ENCODE data around the gene RNF8. TPM values are rescaled to one million over a fixed set of nuclear protein-coding genes. Genes with fewer than 3 reads are reported as not detected.

RNF8 gene
- total and polyA plus RNA-seq, 10 of the 15 experiments (the other 5 are each of a cell fraction or from before 2014, with no cell fraction given), result 7.8 to 30.2 (median 23.3) TPM

DNA sequence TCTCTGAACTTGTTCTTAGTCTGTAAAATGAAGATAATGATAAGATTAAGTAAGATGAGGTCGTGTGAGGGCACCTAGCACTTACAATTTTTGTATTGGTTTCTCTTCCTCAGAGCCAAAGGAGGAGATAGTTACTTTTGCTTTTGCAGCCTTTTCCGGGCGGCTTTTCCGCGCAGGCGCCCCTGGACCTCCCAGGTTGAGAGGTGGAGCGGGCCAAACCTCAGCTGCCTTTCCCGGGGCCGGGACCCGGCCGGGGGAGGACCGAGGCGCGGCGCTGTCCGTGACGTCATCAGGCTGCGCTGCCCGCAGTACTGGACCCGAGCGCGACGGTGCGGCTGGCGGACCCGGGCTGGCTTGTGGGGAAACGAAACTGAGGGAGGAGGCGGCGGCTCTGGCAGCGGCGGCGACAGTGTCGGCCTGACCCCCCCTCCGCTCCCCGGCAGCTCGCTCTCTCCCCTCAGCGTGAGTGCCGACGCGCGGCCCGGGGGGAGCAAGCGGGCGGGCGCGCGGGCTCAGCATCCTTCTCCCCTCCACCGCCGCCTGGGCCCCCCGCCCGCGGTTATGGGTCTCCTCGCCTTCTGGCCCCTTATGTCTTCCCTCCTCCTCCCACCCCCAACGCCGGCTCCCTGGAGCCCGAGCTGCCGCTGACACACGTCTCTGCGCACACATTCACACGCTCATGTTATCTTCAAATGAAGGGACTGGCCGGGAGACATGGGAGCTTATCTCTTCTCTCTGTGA lies 79.3 kb downstream of the RNF8 start, which contains the start of gene CMTR1 (continued):
- TF ChIP-seq, protein P1, sequence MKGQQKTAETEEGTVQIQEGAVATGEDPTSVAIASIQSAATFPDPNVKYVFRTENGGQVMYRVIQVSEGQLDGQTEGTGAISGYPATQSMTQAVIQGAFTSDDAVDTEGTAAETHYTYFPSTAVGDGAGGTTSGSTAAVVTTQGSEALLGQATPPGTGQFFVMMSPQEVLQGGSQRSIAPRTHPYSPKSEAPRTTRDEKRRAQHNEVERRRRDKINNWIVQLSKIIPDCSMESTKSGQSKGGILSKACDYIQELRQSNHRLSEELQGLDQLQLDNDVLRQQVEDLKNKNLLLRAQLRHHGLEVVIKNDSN (IDR thresholded peaks at IDR 0.05; ENCODE audit: borderline replicate concordance, extremely low read length, insufficient read depth, low read depth, low read length), result no peak
- TF ChIP-seq MYC (IDR thresholded peaks at IDR 0.05; ENCODE audit: insufficient read depth, insufficient read length, insufficient replicate concordance, low read length, severe bottlenecking) (peak; percentile 91), NFYA (IDR thresholded peaks at IDR 0.05; ENCODE audit: borderline replicate concordance, low read depth, low read length) (no peak), EP300 (IDR thresholded peaks at IDR 0.05; ENCODE audit: borderline replicate concordance in 1 of 2, control insufficient read depth in 1 of 2, low read depth in 2 of 2, low read length in 2 of 2) (peak in 1 of 2 experiments; percentile 42; a peak in 2 of 4 replicates), TCF3 (IDR thresholded peaks at IDR 0.05; ENCODE audit: borderline replicate concordance, insufficient read depth, low read depth, low read length) (0 out of 2 replicates have a peak, but pooled peaks have one; percentile 68), BMI1 (IDR thresholded peaks at IDR 0.05; ENCODE audit: borderline replicate concordance) (no peak), ZNF274 (IDR thresholded peaks at IDR 0.05; ENCODE audit: insufficient read depth, insufficient read length) (no peak), HDGF (IDR thresholded peaks at IDR 0.05) (no peak), RUNX3 (IDR thresholded peaks at IDR 0.05; ENCODE audit: low read length) (peak; percentile 80), NFXL1 (IDR thresholded peaks at IDR 0.05; ENCODE audit: borderline replicate concordance) (no peak), SIX5 (IDR thresholded peaks at IDR 0.05; ENCODE audit: low read depth, low read length, severe bottlenecking) (peak; percentile 63), SMAD1 (IDR thresholded peaks at IDR 0.05; ENCODE audit: low read depth, partially characterized antibody) (no peak), KLF5 (IDR thresholded peaks at IDR 0.05; ENCODE audit: partially characterized antibody) (no peak), ZNF207 (IDR thresholded peaks at IDR 0.05; ENCODE audit: borderline replicate concordance) (peak; percentile 82; the same call in 1 of the 2 replicates), RBBP5 (conservative IDR thresholded peaks at IDR 0.05) (no peak), CREB1 (IDR thresholded peaks at IDR 0.05; ENCODE audit: low read depth) (peak; percentile 99), GABPA (IDR thresholded peaks at IDR 0.05; ENCODE audit: low read depth) (no peak), IKZF2 (IDR thresholded peaks at IDR 0.05) (peak in 1 of 2 experiments; percentile 44; a peak in 2 of 4 replicates), RELA (IDR thresholded peaks at IDR 0.05; ENCODE audit: borderline replicate concordance, partially characterized antibody) (peak; percentile 85), NR2F1 (conservative IDR thresholded peaks at IDR 0.05) (peak; percentile 82), SREBF1 (IDR thresholded peaks at IDR 0.05; ENCODE audit: low read length) (no peak), YBX1 (IDR thresholded peaks at IDR 0.05) (no peak), EGR1 (IDR thresholded peaks at IDR 0.05; ENCODE audit: borderline replicate concordance in 1 of 2, low read depth in 2 of 2, low read length in 2 of 2) (peak in 1 of 2 experiments; percentile 56; a peak in 1 of 3 replicates), TCF7 (IDR thresholded peaks at IDR 0.05; ENCODE audit: borderline replicate concordance) (no peak)
- TF ChIP-seq, protein P2, sequence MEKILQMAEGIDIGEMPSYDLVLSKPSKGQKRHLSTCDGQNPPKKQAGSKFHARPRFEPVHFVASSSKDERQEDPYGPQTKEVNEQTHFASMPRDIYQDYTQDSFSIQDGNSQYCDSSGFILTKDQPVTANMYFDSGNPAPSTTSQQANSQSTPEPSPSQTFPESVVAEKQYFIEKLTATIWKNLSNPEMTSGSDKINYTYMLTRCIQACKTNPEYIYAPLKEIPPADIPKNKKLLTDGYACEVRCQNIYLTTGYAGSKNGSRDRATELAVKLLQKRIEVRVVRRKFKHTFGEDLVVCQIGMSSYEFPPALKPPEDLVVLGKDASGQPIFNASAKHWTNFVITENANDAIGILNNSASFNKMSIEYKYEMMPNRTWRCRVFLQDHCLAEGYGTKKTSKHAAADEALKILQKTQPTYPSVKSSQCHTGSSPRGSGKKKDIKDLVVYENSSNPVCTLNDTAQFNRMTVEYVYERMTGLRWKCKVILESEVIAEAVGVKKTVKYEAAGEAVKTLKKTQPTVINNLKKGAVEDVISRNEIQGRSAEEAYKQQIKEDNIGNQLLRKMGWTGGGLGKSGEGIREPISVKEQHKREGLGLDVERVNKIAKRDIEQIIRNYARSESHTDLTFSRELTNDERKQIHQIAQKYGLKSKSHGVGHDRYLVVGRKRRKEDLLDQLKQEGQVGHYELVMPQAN (conservative IDR thresholded peaks at IDR 0.05), result peak; percentile 82
- TF ChIP-seq, protein P3, sequence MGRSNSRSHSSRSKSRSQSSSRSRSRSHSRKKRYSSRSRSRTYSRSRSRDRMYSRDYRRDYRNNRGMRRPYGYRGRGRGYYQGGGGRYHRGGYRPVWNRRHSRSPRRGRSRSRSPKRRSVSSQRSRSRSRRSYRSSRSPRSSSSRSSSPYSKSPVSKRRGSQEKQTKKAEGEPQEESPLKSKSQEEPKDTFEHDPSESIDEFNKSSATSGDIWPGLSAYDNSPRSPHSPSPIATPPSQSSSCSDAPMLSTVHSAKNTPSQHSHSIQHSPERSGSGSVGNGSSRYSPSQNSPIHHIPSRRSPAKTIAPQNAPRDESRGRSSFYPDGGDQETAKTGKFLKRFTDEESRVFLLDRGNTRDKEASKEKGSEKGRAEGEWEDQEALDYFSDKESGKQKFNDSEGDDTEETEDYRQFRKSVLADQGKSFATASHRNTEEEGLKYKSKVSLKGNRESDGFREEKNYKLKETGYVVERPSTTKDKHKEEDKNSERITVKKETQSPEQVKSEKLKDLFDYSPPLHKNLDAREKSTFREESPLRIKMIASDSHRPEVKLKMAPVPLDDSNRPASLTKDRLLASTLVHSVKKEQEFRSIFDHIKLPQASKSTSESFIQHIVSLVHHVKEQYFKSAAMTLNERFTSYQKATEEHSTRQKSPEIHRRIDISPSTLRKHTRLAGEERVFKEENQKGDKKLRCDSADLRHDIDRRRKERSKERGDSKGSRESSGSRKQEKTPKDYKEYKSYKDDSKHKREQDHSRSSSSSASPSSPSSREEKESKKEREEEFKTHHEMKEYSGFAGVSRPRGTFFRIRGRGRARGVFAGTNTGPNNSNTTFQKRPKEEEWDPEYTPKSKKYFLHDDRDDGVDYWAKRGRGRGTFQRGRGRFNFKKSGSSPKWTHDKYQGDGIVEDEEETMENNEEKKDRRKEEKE (IDR thresholded peaks at IDR 0.05), result no peak

Measured in GM12878 (cell line).